ENCODE data around the gene ARHGAP24.

ARHGAP24 gene

GRCh38 chr4:85672116-85672515 is 197.2 kb downstream of the ARHGAP24 start:
- ATAC-seq (ENCODE audit: low read depth) (no peak), DNase-seq (ENCODE audit: low spot score) (no peak)
- Histone ChIP-seq H3K4me3 (ENCODE audit: severe bottlenecking) (no peak overlapping the region), H3K36me3 (ENCODE audit: low read depth) (no peaks in the 10 kb centered on the region), H3K4me1 (ENCODE audit: insufficient read depth, poor library complexity, severe bottlenecking) (no peaks in the 10 kb centered on the region), H3K27me3 (ENCODE audit: insufficient read depth, poor library complexity, severe bottlenecking) (no peaks in the 10 kb centered on the region), H3K9me3 (ENCODE audit: severe bottlenecking) (no peaks in the 10 kb centered on the region), H3K27ac (ENCODE audit: poor library complexity, severe bottlenecking) (no peak overlapping the region)
- TF ChIP-seq CTCF (IDR thresholded peaks at IDR 0.05; ENCODE audit: poor library complexity, severe bottlenecking): no peak

DNA sequence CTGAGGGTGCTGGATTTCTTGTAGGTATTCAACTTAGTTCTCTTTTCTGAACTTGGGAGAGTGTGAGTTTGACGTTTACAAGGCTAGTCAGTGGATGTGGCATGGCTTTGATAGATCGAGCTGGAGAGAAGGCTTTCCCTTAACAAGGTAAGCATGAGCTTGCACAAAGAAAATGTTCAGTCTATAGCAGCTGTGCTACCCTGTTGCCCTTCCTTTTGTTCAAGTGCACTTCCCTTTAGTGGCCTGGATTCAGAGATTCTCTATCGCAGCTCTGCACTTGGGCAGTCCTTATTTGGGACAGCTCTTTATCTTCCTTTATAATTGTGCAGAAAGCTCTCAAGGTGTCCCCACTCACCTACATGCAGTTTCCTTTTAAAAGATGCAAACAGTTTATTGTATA is 198.0 kb downstream of the ARHGAP24 start:
- Histone ChIP-seq H3K9me3 (ENCODE audit: severe bottlenecking) (no peaks in the 10 kb centered on the region), H3K27ac (ENCODE audit: poor library complexity, severe bottlenecking) (no peak overlapping the region), H3K27me3 (ENCODE audit: insufficient read depth, poor library complexity, severe bottlenecking) (no peaks in the 10 kb centered on the region), H3K36me3 (ENCODE audit: low read depth) (no peaks in the 10 kb centered on the region), H3K4me3 (ENCODE audit: severe bottlenecking) (no peak overlapping the region), H3K4me1 (ENCODE audit: insufficient read depth, poor library complexity, severe bottlenecking) (no peaks in the 10 kb centered on the region)
- DNase-seq (ENCODE audit: low spot score) (no peak), ATAC-seq (ENCODE audit: low read depth) (no peak)
- no peak for TF ChIP-seq CTCF (IDR thresholded peaks at IDR 0.05; ENCODE audit: poor library complexity, severe bottlenecking)

- Histone ChIP-seq H3K4me3 (ENCODE audit: severe bottlenecking) (no peak overlapping the region), H3K9me3 (ENCODE audit: severe bottlenecking) (no peaks in the 10 kb centered on the region), H3K27ac (ENCODE audit: poor library complexity, severe bottlenecking) (no peak overlapping the region), H3K36me3 (ENCODE audit: low read depth) (no peaks in the 10 kb centered on the region), H3K4me1 (ENCODE audit: insufficient read depth, poor library complexity, severe bottlenecking) (no peaks in the 10 kb centered on the region), H3K27me3 (ENCODE audit: insufficient read depth, poor library complexity, severe bottlenecking) (no peaks in the 10 kb centered on the region)
- ATAC-seq (ENCODE audit: low read depth) (no peak), DNase-seq (ENCODE audit: low spot score) (no peak)
- no peak for TF ChIP-seq CTCF (IDR thresholded peaks at IDR 0.05; ENCODE audit: poor library complexity, severe bottlenecking)
Observed at GRCh38 chr4:85673540-85673939, 198.6 kb downstream of the ARHGAP24 start.

GRCh38 chr4:85675076-85676049 is 200.4 kb downstream of the ARHGAP24 start:
- TF ChIP-seq CTCF (IDR thresholded peaks at IDR 0.05; ENCODE audit: poor library complexity, severe bottlenecking): no peak
- Histone ChIP-seq H3K36me3 (ENCODE audit: low read depth) (no peaks in the 10 kb centered on the region), H3K27ac (ENCODE audit: poor library complexity, severe bottlenecking) (no peak overlapping the region), H3K9me3 (ENCODE audit: severe bottlenecking) (no peaks in the 10 kb centered on the region), H3K27me3 (ENCODE audit: insufficient read depth, poor library complexity, severe bottlenecking) (no peaks in the 10 kb centered on the region), H3K4me3 (ENCODE audit: severe bottlenecking) (no peak overlapping the region), H3K4me1 (ENCODE audit: insufficient read depth, poor library complexity, severe bottlenecking) (no peaks in the 10 kb centered on the region)
- DNase-seq (ENCODE audit: low spot score): no peak
- no peak for ATAC-seq (ENCODE audit: low read depth)

- no peak for TF ChIP-seq CTCF (IDR thresholded peaks at IDR 0.05; ENCODE audit: poor library complexity, severe bottlenecking)
- no peak overlapping the region for H3K4me3 ChIP-seq (ENCODE audit: severe bottlenecking)
- no peak for DNase-seq (ENCODE audit: low spot score)
- no peaks in the 10 kb centered on the region for H3K4me1 ChIP-seq (ENCODE audit: insufficient read depth, poor library complexity, severe bottlenecking)
- H3K9me3 ChIP-seq (ENCODE audit: severe bottlenecking): no peaks in the 10 kb centered on the region
- H3K36me3 ChIP-seq (ENCODE audit: low read depth): no peaks in the 10 kb centered on the region
- H3K27me3 ChIP-seq (ENCODE audit: insufficient read depth, poor library complexity, severe bottlenecking): no peaks in the 10 kb centered on the region
- H3K27ac ChIP-seq (ENCODE audit: poor library complexity, severe bottlenecking): no peak overlapping the region
- no peak for ATAC-seq (ENCODE audit: low read depth)
Observed at GRCh38 chr4:85676050-85676425, 201.1 kb downstream of the ARHGAP24 start.
